ENCODE results near the gene AUP1. TPM values are rescaled to one million over a fixed set of nuclear protein-coding genes. Genes with fewer than 3 reads are reported as not detected.

AUP1 gene
- total RNA-seq, 4 donors from 2014 or later, result 62.7 to 92.1 (median 86.2) TPM

DNA sequence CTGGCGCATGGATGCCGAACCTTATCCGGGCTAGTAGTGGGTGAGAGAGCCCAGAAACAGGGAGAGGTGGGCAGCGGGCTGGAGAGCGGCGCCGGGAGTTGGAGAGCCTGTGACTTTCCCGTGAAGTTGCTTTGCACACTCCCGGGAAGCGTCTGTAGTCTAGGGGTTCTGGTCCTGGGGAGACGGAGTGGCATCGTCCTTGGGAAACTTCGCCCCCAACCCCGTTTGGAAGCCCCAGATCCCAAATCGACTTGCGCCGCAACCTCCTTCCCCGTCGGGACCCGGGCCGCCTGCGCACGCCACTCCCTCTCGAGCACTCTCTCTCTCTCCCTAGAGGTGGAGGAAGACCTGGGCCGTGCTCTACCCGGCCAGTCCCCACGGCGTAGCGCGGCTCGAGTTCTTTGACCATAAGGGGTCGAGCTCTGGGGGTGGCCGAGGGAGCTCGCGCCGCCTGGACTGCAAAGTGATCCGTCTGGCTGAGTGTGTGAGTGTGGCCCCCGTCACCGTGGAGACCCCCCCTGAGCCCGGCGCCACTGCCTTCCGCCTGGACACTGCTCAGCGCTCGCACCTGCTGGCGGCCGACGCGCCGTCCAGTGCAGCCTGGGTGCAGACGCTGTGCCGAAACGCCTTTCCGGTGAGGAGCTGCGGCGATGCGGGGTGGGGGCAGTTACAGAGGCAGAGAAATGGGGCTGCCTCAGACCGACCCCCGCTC, 25.5 kb upstream of the AUP1 start:
- H3K27ac ChIP-seq, result peak overlapping the region; percentile 59 to 95 (median 92)
- peak; percentile 55 for ATAC-seq
- H3K27me3 ChIP-seq, result peaks cover 5% of the 10 kb centered on the region
- H3K4me3 ChIP-seq, result peak overlapping the region; percentile 54 to 84
- peaks cover 0 to 39% (median 10%) of the 10 kb centered on the region in 3 donors for H3K4me1 ChIP-seq
- WGBS, 2 donors (ENCODE audit: low coverage in 1 of 2), result 1% methylated on average over 11 of the region's 58 CpGs; no CpG with 5 or more reads in 1 of the 2 donors
- peaks cover 0 to 11% of the 10 kb centered on the region in 2 donors for H3K36me3 ChIP-seq
- H3K9me3 ChIP-seq, result no peaks in the 10 kb centered on the region
- TF ChIP-seq, protein P1, sequence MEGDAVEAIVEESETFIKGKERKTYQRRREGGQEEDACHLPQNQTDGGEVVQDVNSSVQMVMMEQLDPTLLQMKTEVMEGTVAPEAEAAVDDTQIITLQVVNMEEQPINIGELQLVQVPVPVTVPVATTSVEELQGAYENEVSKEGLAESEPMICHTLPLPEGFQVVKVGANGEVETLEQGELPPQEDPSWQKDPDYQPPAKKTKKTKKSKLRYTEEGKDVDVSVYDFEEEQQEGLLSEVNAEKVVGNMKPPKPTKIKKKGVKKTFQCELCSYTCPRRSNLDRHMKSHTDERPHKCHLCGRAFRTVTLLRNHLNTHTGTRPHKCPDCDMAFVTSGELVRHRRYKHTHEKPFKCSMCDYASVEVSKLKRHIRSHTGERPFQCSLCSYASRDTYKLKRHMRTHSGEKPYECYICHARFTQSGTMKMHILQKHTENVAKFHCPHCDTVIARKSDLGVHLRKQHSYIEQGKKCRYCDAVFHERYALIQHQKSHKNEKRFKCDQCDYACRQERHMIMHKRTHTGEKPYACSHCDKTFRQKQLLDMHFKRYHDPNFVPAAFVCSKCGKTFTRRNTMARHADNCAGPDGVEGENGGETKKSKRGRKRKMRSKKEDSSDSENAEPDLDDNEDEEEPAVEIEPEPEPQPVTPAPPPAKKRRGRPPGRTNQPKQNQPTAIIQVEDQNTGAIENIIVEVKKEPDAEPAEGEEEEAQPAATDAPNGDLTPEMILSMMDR (IDR thresholded peaks at IDR 0.05), result no peak
- TF ChIP-seq EP300 (IDR thresholded peaks at IDR 0.05) (no peak), POLR2A (IDR thresholded peaks at IDR 0.05) (no peak), POLR2AphosphoS5 (IDR thresholded peaks at IDR 0.05) (no peak)

GRCh38 chr2:74553892-74554819, 24.6 kb upstream of the AUP1 start, which contains the start of the genes DOK1 and LOXL3:
Gene DOK1, plus strand, starts transcription at chr2:74554720. Its CDS starts 35 bp downstream, at chr2:74554755.
Gene LOXL3, minus strand, starts transcription at chr2:74553942. Its CDS starts 1,308 bp downstream, at chr2:74552634.
- peak within 1 kb of the TSS; percentile 59 to 95 (median 92) for H3K27ac ChIP-seq
- H3K4me1 ChIP-seq, result peaks cover 0 to 47% (median 15%) of the 10 kb centered on the region in 3 donors
- H3K9me3 ChIP-seq, result no peaks in the 10 kb centered on the region
- H3K4me3 ChIP-seq, result peak within 1 kb of the TSS; percentile 54 to 84
- WGBS, 2 donors (ENCODE audit: low coverage in 1 of 2), result 2% methylated on average over 7 of the region's 73 CpGs
- no peaks in the 10 kb centered on the region for H3K27me3 ChIP-seq
- H3K36me3 ChIP-seq, result peaks cover 0 to 11% of the 10 kb centered on the region in 2 donors
- TF ChIP-seq EP300 (IDR thresholded peaks at IDR 0.05) (peak; percentile 22), POLR2AphosphoS5 (IDR thresholded peaks at IDR 0.05) (peak; percentile 27), POLR2A (IDR thresholded peaks at IDR 0.05) (no peak)
- TF ChIP-seq, protein P1 (IDR thresholded peaks at IDR 0.05), result peak in 2 of 4 experiments; percentile 4 to 18
- peak; percentile 92 for ATAC-seq

DNA sequence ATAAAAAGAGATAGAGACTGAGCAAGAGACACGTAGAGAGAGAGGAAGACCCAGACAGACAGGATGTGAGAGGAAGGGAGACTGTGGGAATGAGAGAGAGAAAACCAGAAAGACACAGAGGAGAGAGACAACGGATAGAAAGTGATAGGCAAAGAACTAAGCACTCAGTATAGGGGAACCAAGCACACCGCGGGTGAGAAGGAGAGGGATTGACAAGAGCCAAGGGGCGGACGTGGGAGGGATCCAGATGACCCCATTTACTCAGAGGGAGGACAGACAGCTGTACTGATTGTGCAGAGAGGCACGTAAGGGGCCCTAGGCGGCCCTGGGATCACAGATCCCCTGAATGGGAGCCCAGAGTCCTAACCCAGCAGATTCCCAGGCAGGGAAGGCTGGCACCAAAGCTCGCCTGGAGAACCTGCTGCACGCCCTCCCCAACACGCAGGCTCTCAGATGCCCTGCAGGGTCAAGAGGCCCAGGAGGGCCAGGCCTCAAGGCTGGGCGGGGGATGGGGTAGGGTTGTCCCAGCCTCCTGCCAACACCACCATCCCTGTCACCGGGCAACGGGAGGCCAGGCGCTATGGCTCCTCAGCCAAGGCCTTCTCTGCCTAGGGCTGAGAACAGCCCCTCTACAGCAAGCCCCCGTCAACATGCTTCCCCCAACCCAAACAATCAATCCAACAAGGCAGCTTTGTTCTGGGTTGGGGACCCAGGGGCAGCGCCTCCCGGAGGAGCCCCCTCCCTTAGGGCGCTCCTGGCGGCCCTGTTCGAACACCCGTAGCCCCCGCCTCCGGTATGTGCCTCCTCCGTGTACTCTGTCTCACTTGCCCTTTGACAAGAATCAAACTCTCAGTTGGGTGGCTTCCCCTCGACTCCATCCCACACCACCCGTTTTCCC, 23.7 kb upstream of the AUP1 start:
- H3K36me3 ChIP-seq, result peaks cover 0 to 11% of the 10 kb centered on the region in 2 donors
- peaks cover 0 to 56% (median 15%) of the 10 kb centered on the region in 3 donors for H3K4me1 ChIP-seq
- no peak for TF ChIP-seq EP300 (IDR thresholded peaks at IDR 0.05)
- TF ChIP-seq, protein P1 (IDR thresholded peaks at IDR 0.05), result no peak
- TF ChIP-seq POLR2A (IDR thresholded peaks at IDR 0.05), result no peak
- no peak for TF ChIP-seq POLR2AphosphoS5 (IDR thresholded peaks at IDR 0.05)
- H3K27me3 ChIP-seq, result no peaks in the 10 kb centered on the region
- no peak for ATAC-seq
- 21 to 40% methylated on average over 2 to 12 of the region's 27 CpGs for WGBS, 2 donors (ENCODE audit: low coverage in 1 of 2)
- H3K27ac ChIP-seq, result peak overlapping the region in 3 of 4 donors; percentile 91 to 95 (median 92)
- no peaks in the 10 kb centered on the region for H3K9me3 ChIP-seq
- H3K4me3 ChIP-seq, result peak overlapping the region; percentile 54 to 84

Data from gastroesophageal sphincter (tissue), 4 donors.